ENCODE measurements around the gene NFIA.

The NFIA gene

DNA sequence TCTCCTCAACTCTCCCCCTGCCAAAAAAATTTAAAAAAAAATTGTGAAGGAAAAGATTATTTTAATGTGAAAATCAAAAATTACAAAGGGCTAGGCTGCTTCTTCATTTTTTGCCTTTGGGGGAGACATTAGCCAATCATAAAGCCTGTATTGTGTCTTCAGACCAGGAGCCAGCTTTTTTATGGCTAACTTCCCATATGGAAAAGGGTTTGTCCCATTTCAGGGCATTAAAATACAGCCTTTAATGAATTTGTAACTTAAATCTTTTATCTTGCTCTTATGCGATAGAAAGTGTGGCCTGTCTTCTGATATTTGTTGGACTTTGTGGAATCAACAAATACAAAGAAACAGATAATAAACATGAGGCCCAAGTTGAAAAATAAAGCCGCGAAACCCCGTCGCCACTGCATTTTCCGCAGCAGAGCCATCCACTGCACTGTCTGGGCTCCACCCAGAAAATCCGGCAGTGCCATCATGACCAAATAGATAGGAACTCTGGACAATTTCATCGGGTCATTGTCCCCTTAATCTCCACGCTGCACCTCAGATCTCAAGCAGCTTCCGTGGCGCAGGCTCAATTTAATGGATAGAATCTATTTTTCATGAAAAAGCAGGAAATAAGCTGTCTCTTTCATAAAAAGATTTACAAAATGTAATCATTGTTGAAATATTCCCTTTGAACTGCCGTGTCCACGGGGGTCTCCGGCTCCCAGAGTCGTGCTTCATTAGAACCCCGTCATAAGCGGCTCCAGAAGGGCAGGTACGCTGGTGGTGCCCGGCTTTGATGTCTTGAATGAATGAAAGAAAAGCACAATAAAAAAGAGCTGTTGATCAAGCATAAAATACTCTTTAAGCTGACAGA lies 365.0 kb downstream of the NFIA start:
- DNase-seq = no peak
- Histone ChIP-seq H3K36me3 (replicated peaks) (no peaks in the 10 kb centered on the region), H3K27ac (no peak overlapping the region), H3K4me3 (ENCODE audit: low read depth, low read length) (no peak overlapping the region), H3K27me3 (replicated peaks) (no peaks in the 10 kb centered on the region)
- in situ Hi-C loops (cut with HindIII; ENCODE audit: low pct_ligation_motif_present, low sequenced_read_pairs) = no loop called here
- TF ChIP-seq, protein P1, sequence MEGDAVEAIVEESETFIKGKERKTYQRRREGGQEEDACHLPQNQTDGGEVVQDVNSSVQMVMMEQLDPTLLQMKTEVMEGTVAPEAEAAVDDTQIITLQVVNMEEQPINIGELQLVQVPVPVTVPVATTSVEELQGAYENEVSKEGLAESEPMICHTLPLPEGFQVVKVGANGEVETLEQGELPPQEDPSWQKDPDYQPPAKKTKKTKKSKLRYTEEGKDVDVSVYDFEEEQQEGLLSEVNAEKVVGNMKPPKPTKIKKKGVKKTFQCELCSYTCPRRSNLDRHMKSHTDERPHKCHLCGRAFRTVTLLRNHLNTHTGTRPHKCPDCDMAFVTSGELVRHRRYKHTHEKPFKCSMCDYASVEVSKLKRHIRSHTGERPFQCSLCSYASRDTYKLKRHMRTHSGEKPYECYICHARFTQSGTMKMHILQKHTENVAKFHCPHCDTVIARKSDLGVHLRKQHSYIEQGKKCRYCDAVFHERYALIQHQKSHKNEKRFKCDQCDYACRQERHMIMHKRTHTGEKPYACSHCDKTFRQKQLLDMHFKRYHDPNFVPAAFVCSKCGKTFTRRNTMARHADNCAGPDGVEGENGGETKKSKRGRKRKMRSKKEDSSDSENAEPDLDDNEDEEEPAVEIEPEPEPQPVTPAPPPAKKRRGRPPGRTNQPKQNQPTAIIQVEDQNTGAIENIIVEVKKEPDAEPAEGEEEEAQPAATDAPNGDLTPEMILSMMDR (IDR thresholded peaks at IDR 0.05; ENCODE audit: low read depth, low read length, missing control alignments) = no peak

DNA sequence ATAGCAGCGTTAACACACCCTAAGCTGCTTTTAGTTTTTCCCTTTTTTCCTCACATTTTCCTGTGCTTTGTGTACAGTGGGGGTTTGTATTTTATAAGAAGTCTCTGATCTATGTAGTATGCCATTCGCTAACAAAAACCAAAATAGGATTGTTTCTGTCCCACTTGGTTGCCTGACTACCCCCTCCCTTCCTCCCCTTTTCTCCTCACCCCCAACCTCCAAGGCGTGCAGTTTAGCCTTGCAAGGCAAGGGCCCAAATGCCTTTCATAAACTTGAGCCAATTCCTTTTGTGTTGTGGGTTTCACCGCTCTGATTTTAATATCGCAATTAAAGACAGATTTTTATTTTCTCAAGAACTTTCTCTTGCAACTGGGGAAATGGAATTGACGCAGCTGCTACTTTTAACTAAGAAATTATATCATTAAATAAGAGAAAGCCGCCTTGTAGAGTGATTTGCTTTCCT lies 365.6 kb downstream of the NFIA start:
- no peaks in the 10 kb centered on the region for H3K27me3 ChIP-seq (replicated peaks)
- no peaks in the 10 kb centered on the region for H3K36me3 ChIP-seq (replicated peaks)
- no peak overlapping the region for H3K27ac ChIP-seq
- no peak for DNase-seq
- in situ Hi-C loops (cut with HindIII; ENCODE audit: low pct_ligation_motif_present, low sequenced_read_pairs) = no loop called here
- no peak overlapping the region for H3K4me3 ChIP-seq (ENCODE audit: low read depth, low read length)
- TF ChIP-seq, protein P1 (IDR thresholded peaks at IDR 0.05; ENCODE audit: low read depth, low read length, missing control alignments) = no peak

DNA sequence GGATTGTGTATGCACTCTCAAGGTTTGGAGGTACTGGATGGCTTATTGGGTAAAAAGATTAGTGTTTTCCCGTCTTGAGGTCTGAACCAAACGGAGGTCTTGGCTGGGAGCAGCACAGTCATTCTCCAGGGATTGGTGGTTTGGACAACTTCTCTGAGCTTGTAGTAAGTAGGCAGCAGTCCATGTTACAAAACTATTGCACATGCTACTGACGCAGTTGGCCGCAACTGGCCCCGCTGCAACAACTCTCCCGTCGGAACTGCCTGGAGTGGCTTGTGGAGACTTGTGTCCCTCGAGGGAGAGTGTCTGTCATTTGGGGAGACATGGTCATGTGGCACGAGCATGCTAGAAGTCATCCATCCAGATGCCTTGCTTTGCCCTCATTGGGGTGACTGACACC lies 366.6 kb downstream of the NFIA start:
- in situ Hi-C loops (cut with HindIII; ENCODE audit: low pct_ligation_motif_present, low sequenced_read_pairs) = no loop called here
- TF ChIP-seq, protein P1 (IDR thresholded peaks at IDR 0.05; ENCODE audit: low read depth, low read length, missing control alignments) = no peak
- no peak overlapping the region for H3K4me3 ChIP-seq (ENCODE audit: low read depth, low read length)
- DNase-seq = no peak
- no peaks in the 10 kb centered on the region for H3K36me3 ChIP-seq (replicated peaks)
- H3K27me3 ChIP-seq (replicated peaks) = no peaks in the 10 kb centered on the region
- no peak overlapping the region for H3K27ac ChIP-seq

DNA sequence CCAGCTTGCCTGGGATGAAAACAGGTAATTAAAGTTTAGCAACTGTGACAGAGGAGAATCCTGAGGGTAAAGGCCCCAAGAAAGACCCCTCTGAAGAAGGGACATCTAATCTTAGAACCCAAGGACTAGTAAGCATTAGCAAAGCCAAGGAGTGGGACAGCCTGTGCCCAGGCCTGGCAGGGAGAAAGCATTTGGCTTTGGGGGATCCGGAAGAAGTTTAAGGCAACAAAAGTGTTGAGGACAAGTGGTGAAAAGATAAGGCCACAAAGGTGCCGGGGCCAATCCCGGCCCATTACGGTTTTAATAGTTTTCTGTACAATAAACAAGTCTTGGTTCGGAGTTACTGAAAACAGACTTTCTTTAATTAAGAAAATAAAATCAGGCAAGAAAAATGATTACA lies 367.0 kb downstream of the NFIA start:
- in situ Hi-C loops (cut with HindIII; ENCODE audit: low pct_ligation_motif_present, low sequenced_read_pairs) = no loop called here
- H3K27ac ChIP-seq = no peak overlapping the region

DNA sequence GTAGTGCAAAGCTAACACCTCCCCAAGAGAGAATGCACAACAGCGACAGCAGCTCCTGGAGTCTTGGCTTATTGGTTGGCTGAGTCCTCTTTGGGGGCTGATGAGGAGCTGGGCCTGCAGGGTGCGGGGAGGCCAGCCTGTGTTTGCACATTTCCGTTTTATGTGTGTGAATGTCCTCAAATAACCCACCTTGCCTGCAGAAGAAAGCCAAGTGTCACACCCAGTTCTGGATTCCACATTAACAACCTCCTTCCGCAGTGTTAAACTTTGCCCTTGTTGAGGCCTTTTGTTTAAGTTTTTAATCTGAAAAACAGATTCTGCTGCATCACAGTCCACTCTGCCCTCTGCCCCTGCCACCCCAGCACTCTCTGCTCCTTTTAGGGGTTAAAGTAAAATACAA lies 368.1 kb downstream of the NFIA start:
- H3K4me3 ChIP-seq (ENCODE audit: low read depth, low read length) = no peak overlapping the region
- in situ Hi-C loops (cut with HindIII; ENCODE audit: low pct_ligation_motif_present, low sequenced_read_pairs) = no loop called here
- H3K36me3 ChIP-seq (replicated peaks) = no peaks in the 10 kb centered on the region
- no peak for DNase-seq
- H3K27ac ChIP-seq = no peak overlapping the region
- TF ChIP-seq, protein P1 (IDR thresholded peaks at IDR 0.05; ENCODE audit: low read depth, low read length, missing control alignments) = no peak
- H3K27me3 ChIP-seq (replicated peaks) = no peaks in the 10 kb centered on the region

More for the DNA sequence above, 367.0 kb downstream of the NFIA start:
- Histone ChIP-seq H3K4me3 (ENCODE audit: low read depth, low read length) (no peak overlapping the region), H3K27me3 (replicated peaks) (no peaks in the 10 kb centered on the region), H3K36me3 (replicated peaks) (no peaks in the 10 kb centered on the region)
- no peak for DNase-seq
- TF ChIP-seq, protein P1 (IDR thresholded peaks at IDR 0.05; ENCODE audit: low read depth, low read length, missing control alignments) = no peak
